Measurements from ENCODE around the gene TRIM42.

GRCh38 chr3:140736863-140737460 is 59.1 kb downstream of the TRIM42 start:
- TF ChIP-seq REST (IDR thresholded peaks at IDR 0.05; ENCODE audit: insufficient read depth in 1 of 2, low read depth in 2 of 2, low read length in 2 of 2) = no peak
- TF ChIP-seq TAF1 (IDR thresholded peaks at IDR 0.05; ENCODE audit: borderline replicate concordance, insufficient read depth, low read length) = no peak
- TF ChIP-seq FOXP2 (optimal IDR thresholded peaks at IDR 0.05; ENCODE audit: borderline replicate concordance, extremely low read depth, extremely low read length, insufficient read depth) = no peak
- no peak for TF ChIP-seq POLR2AphosphoS5 (IDR thresholded peaks at IDR 0.05; ENCODE audit: low read depth, low read length)

Measured in PFSK-1 (cell line).